Forelimb muscle (tissue), 1 donor: ENCODE results near the gene ADPRH. TPM values are rescaled to one million over a fixed set of nuclear protein-coding genes. Genes with fewer than 3 reads are reported as not detected.
"Not testable (repeated sequence)": the region's sequence is repeated elsewhere in the genome, so short reads cannot be mapped to it uniquely, and the experiment has no call there.

Experiments
- DNase-seq: peaks from one replicate; pipeline ENCODE4 v3.0.0-alpha.2; 2013; ENCODE audit warnings: low read depth
- polyA plus RNA-seq: library from polyadenylated mRNA; unstranded; fragments of 120-200 nt; gene quantifications from one replicate; pipeline ENCODE4 v1.2.1, GENCODE V29; 2013; ENCODE audit not compliant: insufficient read length

ADPRH gene
- polyA plus RNA-seq, 1 donor = 9.3 TPM

DNA sequence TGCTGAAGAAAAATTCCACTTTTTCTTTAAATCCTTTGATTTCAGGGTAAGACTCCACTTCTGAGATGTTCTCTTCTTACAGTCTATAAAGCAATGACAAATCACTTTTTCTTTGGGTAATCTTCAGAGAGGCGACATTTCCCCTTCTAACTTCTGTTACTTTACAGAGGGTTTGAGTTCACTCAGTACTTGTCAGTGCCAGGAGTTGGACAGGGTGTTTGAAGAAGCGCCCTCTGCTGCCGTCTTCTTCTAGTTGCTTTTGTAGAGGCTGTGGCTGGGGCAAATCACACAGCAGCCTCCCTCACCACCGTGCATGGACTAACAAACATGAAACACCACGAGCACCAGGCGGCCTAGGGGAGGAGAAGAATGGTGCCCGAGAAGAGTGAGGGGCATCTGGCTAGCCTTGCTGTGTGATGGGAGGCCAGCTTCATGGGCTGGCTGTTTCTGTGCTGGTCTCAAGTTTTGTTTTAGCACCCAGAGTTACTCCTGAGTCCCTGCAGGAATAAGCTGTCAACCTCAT is 19.8 kb upstream of the ADPRH start, which contains the start of gene CD80:
Gene CD80 (minus strand): TSS at position 174 of the 523 bp plus-strand sequence. CDS start 1,886 bp downstream, outside the sequence.
- DNase-seq = no peak

DNA sequence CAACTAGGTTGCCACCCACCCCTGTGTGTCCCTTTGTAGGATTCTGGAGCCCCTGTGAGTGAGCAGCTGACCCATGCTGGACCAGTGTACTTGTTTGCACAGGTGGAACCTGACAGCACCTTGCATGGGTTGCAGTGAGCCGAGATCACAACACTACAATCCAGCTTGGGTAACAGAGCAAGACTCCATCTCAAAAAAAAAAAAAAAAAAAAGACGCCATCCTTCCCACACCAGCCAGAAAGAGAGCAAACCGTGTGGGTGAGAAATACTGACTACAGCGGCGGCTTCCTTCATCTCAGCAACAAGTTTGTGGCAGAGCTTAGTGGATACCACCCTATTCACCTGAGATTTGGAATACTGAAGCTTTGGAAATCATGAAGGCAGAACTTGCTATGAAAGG is 19.1 kb upstream of the ADPRH start:
- DNase-seq = no peak

DNA sequence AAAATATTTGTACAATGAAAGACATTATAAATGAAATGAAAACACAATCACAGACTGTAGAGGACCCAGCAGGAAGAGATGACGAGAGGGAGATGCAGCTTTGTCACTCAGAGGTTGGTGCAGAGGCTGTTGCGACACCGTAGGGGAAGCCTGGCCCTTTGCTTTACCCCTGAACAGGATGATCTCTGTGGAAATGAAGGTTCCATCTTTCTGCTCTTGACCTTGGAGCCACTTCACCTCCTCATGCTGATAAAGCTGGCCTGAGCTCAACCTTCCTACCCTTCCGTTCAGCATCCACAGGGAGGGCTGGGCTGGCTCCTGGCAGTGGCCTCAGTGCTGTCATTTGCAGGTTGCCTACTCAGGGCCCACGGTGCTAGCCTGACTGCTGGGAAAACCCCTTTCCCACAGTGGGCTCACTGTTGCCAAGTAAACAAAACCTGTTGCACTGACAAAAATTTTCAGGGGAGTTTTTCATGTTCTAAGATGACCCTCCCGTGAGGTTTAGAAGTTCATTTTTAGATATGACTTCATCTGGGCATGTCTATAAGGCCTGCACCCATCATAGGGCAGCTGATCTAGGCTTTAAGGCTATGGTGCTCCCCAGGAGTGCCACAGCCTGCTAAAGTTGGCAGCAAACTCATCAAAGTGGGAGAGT is 16.9 kb upstream of the ADPRH start:
- DNase-seq = no peak

DNA sequence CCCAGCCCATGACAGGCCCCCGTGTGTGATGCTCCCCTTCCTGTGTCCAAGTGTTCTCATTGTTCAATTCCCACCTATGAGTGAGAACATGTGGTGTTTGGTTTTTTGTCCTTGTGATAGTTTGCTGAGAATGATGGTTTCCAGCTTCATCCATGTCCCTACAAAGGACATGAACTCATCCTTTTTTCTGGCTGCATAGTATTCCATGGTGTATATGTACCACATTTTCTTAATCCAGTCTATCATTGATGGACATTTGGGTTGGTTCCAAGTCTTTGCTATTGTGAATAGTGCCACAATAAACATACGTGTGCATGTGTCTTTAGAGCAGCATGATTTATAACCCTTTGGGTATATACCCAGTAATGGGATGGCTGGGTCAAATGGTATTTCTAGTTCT is 16.0 kb upstream of the ADPRH start:
- DNase-seq = not testable (repeated sequence)

DNA sequence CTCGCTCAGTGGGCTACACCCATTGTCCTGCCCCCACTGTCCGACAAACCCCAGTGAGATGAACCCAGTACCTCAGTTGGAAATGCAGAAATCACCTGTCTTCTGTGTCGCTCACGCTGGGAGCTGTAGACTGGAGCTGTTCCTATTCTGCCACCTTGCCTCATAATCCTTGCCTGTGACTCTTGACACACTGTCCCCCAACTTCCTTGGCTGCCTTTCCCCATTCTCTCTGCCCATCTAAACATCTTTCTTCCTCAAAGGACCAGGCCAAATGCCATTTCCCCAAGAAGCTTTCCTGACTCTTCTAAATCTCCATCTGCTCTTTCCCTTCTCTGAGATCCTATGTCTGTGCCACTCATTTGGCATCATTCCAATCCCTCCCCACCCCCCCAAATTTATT is 10.1 kb upstream of the ADPRH start:
- no peak for DNase-seq

DNA sequence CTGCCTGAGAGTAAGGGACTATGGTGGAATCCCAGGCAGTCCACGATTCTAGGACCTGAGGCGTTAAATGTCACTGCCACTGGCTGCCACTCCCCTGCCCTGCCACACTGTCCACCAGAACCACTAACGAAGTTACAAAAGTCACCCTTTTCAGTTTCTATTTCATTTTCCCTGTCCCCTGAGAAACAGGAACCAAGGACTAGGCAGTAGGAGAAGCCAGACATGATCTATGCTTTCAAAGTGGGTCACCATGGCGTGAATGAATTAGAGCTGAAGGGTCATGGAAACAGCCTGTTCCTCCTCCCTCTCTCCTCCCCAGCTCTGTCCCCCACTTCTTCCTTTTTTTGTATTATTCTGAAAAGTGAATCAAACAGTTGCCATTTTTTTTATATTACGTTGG is 9.1 kb upstream of the ADPRH start:
- DNase-seq = no peak

DNA sequence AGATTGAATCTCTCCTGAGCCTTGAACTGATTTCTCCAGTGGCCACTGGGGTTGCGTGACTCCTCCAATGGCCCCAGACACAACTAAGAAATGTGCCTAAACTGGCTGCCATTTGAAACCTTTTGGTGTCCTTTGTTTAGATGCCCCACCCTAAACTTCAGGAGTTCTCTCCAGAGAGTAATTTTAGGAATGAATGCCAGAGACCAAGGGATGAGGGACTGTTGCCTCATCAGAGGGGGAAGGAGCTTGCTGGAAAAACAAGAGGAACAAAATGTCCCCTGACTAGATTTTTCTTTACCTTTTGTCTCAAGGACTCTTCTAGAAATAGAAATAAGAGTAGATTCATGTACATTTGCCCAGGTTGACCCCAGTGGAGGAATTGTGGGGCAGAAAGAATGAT is 8.1 kb upstream of the ADPRH start:
- no peak for DNase-seq

DNA sequence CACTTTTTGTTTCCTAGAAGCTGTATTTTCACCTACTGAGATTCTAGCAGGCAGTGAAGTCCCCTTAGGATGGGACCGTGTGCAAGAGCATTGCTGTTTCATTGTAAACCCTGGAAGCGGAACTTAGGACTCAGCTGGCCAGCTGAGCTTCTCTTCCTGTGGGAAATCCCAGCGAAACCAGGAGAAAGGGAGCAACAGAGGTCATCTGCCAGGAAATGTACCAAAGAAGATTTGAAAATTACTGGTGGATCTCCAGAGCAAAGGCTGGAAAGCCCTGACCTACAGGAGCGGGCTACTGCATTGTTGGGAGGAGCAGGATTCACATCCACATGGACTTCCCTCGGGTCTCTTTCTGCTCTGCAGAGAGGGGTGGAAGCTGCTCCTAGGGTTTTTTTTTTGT is 7.6 kb upstream of the ADPRH start:
- DNase-seq = no peak

DNA sequence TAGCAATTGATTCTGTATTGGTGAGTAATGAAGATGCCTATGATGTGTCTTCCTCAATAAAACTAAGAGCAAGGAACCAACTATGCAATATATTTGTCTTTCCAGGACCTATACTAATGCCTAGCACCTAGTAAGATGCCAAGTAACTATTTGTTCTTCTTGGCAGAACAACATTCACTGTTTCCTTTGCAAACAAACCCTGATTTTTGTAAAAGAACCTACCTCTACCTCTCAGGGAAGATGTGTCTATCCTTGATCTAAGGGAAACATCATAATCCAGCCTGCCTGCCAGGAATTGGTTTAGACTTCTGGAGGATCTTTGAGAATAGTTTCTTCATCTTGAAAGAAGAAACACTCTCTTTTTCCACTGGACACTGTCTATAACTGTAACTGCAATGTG is 3.8 kb upstream of the ADPRH start:
- DNase-seq = no peak

DNA sequence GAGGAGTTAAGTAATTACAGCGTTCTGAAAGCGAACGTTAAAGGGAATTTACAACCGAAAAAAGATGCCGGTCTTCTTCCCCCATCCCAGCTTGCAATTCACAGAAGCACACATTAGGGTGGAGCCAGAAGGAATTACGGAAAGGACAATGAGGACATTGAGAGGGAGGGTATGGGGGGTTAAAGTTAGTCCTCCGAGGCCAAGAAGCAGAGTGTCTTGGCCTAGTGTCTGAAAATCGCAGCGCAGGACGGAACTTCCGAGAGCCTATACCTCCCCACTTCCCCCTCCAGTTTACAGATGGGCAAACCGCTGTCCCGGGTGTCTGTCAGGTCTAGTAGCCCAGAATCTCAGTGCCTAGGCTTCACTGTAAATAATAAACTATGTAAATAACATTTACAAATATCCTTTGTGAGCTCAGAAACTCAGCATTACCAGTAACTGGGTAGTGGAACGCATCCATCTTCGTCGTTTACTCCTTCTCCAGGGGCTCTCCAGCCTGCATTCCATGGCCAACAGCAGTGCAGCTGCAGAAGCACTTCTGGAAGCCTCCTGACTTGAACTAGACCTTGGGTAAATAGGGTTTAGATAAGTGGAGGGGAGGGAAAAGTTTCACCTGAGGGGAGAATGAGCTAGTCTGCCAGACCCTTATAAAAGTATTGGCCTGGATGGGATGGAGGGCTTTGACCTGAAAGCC is 922 bp downstream of the ADPRH start:
- DNase-seq = peak; percentile 56

DNA sequence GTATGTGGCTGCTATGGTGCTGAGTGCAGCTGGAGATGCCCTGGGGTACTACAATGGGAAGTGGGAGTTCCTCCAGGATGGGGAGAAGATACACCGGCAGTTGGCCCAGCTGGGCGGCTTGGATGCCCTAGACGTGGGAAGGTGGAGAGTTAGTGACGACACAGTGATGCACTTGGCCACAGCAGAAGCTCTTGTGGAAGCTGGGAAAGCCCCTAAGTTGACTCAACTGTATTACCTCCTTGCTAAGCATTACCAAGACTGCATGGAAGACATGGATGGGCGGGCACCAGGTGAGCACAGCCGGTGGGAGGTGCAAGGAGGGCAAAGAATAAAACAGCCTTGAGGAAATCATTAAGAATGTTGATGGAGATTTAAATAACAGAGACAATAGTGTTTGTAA is 2.9 kb downstream of the ADPRH start:
- DNase-seq = no peak

DNA sequence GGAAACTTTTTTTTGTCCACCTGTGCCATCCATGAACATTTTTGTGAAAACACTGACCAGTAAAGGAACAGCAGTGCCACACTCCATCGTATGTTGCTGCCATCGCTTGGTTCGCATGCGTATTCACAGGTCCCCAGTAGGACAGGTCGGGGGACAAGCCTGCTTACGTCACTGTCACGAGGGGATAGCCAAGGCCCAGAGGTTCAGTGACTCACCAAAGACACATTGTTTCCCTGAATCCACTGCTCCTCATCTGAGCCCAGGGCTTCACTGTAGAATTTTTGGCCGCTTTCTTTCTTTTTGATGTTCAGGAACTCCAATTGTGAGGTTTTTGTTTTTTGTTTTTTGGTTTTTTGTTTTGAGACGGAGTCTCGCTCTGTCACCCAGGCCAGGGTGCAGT is 5.9 kb downstream of the ADPRH start:
- DNase-seq = no peak

DNA sequence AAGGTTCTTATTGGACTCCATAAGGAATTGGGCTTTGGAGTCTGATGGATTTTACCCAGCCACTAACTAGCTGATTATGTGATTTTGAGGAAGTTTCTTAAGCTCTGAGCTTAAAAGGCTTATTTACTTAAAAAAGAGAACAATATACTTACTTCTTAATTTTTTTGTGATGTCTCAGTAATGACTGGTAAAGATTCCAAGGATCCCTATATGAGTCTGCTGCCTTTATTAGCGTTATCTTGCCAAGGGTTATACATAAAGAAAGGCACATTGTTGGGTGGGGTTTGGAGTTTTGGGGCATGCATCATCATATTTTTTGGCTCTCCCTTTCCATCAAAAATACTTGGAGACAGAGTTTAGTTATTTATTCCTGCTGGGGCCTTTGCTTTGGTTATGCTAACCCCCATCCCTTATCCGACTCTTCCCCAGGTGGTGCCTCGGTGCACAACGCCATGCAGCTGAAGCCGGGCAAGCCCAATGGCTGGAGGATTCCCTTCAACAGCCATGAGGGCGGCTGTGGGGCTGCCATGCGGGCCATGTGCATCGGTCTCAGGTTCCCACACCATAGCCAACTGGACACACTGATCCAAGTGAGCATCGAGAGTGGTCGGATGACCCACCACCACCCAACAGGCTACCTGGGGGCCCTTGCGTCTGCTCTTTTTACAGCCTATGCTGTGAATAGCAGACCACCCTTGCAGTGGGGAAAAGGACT is 6.7 kb downstream of the ADPRH start:
- DNase-seq = no peak

DNA sequence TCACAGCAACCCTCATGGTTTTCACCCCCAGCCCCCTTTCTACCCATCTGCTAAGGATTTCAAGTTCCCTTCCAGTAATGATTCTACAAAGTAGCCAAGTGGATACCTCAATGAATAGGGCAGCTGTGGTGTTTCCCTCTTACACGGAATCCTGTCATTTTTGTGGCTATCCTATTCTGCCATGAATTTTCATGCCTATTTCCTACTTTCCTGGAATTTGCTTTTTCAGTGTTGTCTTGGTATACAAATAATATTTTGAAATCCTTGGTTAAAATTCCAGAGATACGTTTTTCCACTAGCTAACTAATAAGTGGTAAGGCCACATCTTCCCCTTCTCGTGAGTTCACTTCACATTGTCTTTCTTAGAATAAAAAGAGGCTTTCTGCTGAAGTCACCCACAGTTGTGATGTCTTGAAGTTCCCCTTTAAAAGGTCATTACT is 7.5 kb downstream of the ADPRH start:
- DNase-seq = no peak

DNA sequence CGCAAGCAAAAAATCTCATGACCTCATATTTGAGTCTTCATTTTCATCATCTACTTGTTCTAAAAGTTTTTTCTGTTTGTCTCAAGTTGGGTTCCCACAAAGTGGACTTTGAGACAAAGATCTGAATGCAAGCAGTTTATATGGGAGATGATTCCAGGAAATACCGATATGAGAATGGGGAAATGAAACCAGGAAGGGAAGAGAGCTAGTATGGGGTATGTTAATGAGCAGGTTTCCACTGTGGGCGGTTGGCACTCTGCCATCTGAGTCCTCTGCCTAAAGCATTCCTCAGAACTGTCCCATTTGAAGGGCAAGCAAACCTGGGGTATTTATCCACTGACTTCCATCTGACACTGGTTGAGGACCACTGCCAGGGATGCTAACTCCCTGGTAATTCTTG is 8.8 kb downstream of the ADPRH start:
- DNase-seq = peak; percentile 16

DNA sequence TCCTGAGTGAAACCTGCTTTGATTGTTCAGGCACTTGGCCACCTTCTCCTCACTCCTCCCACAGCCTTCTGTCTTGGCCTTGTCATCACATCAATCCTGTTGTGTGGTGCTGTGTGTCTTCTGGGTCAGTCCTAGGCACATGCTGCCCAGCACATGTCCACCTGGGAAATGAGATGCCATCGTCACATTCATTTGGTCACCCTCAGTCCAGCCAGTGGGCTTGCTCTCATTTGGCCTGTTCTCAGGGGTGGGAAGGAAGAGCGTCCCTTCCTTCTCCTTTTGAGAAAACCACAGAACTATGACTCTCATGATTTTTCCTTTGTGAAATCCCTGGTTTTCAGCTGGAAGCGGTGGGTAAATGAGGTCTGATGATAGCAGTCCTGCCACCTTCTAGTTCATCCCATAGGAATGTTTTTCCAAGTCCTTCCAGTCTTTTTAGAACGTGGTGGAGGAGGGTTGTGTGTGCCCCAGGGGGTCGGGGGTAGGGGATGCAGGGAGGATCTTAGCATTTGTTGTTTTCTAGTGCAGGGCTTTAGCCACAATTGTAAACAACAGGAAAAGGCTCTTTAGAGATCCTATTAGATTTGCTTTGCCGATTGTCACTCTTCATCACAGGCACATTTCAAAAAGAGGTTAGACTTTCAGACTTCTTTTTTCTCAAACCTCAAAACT is 9.9 kb downstream of the ADPRH start:
- no peak for DNase-seq

DNA sequence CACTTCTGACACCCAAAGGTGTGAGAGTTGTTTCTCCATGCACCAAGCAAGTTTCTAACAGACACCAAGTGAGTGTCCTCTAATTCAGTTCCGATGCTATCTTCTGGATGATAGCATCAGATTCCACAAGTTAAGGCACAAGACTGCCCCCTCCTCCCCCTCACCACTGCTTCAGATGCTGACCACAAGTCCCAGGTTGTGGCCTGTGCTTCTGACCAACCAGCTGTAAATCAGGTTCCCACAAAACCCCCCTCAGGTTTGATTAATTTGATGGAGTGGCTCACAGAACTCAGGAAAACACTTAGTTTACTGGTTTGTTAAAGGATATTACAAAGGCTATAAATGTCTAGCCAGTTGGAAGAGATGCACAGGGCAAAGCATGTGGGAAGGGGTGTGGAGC is 11.4 kb downstream of the ADPRH start:
- DNase-seq = no peak

DNA sequence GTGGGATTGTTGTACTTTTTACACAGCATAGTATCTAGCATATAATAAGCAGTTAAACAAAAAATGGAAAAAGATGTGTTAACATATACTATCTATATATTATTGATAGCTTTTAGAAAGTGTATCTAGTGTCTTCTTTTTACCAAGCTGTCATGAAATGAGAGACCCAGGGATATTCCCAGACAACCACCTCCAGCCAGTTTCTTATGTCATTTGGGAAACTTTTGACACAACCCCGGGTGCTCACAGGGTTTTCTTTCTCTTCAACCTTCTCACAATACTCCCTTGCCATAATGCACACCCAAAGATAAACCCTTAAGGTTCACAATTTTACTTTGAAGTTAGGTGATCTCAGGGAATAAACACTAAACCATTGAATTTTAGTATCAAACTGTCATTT is 13.6 kb downstream of the ADPRH start:
- DNase-seq = no peak

DNA sequence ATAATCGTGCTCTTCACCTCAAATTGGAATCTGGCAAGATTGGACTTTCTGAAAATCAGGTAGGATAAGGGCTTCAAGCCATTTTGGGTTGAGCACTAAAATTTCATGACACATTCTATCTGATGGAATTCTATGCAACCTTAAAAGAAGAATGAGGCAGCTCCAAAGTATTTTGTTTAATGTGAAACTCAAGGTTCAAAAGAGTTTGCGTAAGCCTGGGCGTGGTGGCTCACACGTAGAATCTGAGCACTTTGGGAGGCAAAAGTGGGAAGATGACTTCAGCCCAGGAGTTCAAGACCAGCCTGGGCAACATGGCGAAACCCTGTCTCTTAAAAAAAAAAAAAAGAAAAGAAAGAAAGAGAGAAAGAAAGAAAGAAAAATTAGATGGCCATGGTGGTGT is 14.8 kb downstream of the ADPRH start:
- DNase-seq = no peak

DNA sequence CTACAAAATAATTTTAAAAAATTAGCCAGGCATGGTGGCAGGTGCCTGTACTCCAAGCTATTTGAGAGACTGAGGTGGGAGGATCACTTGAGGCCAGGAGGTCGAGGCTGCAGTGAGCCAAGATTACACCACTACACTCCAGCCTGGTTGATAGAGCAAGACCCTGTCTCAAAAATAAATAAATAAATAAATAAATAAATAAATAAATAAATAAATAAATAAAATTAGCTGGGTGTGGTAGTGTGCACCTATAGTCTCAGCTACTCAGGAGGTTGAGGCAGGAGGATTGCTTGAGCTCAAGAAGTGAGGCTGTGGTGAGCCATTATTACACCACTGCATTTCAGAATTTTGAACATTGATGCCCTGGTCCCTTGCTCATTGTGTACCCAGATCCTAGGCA is 15.6 kb downstream of the ADPRH start:
- not testable (repeated sequence) for DNase-seq

DNA sequence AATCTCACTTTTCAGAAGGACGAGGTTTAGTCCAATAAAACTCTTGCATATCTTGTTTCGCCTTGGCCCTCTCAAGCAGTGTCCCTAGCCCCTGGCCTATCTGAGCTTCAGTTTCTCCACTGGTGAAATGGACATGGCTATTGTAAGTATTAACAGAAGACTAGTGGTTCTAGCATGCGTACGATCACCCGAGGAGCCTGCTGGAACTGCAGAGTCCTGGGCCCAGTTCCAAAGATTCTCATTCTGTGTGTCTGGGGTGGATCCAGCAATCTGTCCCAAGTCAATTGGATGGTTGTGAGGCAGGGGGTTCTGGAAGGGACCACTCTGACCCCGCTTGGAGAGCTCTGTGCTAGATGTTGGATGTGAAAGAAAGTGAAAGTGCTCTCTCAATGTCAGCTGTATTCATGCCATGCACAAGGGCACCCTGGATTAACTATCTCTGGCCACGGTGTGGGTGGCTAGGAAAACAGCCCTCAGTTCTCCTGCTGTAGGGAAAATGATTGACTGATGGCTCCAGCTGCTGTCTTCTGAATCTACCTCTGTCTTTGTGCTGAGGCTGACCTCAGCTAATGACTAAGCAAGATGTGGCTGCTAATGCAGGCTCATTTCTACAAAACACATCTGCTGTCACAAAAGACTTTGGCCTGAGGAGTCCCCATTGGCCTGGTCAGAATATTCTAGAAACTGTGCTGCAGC is 16.5 kb downstream of the ADPRH start:
- no peak for DNase-seq

DNA sequence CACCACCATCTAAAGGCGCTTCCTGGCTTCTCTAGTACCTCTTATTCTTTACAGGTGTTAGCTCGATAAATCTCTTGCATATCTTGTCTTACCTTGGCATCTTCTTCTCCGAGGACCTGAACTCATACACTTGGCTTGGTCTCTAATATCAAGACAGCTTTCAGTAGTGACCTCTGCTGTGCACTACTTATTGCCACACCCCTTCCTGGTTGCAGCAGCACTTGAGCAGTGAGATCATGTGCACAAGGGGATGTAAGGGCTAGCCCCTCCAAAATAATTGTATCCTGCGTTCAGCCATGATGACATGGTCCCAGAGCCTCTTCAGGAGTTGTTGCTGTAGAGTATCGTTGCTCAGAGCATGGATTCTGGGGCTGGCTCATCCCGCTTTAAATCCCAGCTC is 17.1 kb downstream of the ADPRH start:
- DNase-seq = no peak
